GM19351 (cell line): ENCODE data around the gene LBP.
"Not testable (repeated sequence)": the region's sequence is repeated elsewhere in the genome, so short reads cannot be mapped to it uniquely, and the experiment has no call there.

Experiments
- ATAC-seq: cut with Tn5 transposase; IDR thresholded peaks from one replicate; pipeline ENCODE4 v1.9.1; 2021; ENCODE audit warnings: mild to moderate bottlenecking, moderate library complexity; ENCODE audit not compliant: unreplicated experiment

The LBP gene, protein sequence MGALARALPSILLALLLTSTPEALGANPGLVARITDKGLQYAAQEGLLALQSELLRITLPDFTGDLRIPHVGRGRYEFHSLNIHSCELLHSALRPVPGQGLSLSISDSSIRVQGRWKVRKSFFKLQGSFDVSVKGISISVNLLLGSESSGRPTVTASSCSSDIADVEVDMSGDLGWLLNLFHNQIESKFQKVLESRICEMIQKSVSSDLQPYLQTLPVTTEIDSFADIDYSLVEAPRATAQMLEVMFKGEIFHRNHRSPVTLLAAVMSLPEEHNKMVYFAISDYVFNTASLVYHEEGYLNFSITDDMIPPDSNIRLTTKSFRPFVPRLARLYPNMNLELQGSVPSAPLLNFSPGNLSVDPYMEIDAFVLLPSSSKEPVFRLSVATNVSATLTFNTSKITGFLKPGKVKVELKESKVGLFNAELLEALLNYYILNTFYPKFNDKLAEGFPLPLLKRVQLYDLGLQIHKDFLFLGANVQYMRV

DNA sequence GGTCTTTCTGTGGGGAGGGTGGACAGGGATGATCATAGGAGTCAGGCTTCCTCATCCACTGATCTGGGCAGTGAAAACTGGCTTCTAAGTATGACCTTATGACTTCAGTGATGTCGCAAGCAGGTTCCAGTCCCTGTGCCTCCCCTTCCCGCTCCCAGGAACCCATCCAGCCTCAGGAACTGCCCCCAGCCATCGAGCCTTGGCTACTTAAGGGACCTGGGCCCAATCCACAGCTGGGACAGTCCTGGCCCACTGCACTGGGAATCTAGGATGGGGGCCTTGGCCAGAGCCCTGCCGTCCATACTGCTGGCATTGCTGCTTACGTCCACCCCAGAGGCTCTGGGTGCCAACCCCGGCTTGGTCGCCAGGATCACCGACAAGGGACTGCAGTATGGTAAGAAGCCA lies at the start of gene LBP:
Gene LBP, plus strand, starts transcription at position 236 of the 405 bp plus-strand sequence. Its CDS starts 35 bp downstream, at position 271.
- ATAC-seq, result no peak

DNA sequence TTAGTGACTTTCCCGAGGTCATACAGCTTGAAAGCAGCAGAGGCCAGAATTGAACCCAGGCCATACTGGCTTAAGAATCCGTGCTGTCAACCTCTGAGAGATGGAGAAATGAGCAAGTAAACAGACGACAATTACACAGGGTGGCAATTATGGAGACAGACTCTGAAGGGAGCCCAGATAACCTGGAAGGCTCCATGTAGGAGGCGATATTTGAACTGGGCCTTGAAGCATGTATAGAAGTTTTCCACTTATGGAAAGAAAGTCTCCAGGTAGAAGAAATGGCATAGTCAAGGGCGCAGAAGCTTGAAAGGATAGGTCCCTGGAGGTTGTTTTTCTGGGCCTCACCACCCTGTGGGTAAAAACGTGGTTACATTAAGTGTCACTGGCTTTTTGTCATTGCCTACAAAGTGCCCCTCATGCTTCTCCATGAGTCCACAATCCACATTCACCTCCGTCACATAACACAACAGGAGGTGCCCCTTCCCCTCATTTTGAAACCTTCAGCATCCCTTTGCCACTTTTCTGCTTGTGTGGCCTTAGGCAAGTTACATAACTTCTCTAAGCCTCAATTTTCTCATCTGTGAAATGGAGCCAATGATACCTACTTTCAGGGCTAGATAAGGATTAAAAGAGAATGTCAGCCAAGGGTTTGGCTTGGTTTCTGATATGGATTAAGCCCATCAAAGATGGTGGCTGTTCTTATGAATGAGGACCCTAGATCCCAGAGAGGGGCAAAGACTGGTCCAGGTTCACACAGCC lies 48.2 kb upstream of the LBP start:
- no peak for ATAC-seq

DNA sequence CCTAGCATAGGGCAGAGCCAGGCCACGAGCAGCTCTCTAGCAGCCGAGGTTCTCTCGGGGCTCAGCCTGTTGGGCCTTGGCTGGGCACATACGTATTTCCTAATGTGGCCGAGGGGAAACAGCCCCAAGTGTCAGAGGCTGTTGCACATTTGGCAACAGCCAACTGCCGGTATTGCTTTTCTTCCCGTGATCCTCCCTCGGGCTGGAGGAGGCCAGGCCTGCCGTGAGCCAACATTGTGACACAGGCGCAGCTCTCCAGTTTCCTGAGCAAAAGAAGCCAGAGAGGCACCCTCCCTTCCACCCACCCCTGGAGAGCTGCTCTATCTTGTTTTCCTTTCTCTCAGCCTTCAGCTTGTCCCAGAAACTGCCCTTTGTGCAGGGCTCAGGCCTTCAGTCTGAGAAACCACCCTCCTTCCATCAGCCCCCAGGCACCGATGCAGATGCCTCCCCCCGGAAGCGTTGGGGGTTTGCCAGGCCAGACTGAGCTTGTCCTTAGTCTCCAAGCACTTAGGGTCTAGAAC lies 47.5 kb upstream of the LBP start:
- no peak for ATAC-seq

DNA sequence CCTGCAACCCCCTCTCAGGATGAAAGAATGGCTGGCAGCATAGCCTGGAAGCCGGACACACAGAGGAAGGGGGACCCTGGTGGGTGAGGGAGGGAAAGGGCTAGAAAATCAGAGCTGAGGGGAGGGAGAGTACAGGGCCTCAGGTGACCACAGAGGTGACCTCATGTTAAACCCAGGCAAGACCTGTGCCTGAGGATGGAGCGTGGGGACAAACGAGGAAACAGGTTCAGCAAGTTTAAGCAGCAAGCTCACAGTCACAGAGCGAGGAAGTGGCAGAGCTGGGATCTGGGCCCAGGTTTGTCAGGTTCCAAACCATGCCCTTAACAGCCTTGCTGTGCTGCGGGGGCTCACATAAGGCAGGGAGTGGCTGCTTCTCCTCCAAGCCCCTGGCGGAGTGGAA lies 46.3 kb upstream of the LBP start:
- no peak for ATAC-seq

GRCh38 chr20:38300438-38300837 lies 45.8 kb upstream of the LBP start:
- no peak for ATAC-seq

DNA sequence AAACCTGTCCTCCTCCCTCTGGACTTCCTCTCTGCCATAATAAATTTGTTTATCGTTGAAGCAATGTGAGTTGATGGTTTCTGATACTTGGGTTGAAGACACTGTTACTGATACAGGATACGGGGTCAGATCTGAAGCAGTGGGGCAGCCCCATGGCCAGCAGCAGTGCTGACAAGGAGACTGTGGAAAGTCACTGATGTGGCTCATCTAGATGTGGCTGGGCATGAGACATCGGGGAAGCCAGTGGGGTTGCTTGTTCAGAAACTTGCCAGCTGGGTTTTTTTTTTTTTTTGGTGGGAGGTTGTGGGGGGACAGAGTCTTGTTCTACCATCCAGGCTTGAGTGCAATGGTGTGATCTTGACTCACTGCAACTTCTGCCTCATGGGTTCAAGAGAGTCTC lies 45.0 kb upstream of the LBP start:
- ATAC-seq, result no peak

DNA sequence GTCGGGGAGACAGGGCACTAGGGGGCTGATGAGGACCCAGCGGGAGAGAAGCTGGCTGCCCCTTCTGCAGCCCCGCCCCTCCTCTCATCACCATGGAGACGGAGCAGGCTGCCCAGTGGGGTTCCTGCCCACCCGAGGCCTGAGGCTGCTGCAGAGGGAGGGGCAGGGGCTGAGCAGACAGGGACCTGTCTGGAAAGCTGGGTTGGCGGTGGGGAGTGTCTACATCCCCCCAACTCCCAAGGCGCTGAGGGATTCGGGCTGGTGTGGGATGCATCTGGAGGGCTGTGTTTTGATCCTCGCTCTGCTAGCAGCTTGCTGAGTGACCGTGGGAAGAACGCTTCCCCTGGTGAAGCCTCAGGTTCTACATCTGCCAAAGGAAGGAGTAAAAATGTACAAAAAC lies 43.5 kb upstream of the LBP start:
- no peak for ATAC-seq

- ATAC-seq, result no peak
Measured at GRCh38 chr20:38303908-38304379, 42.3 kb upstream of the LBP start, which contains the start of gene BPI. TSS of gene BPI (plus strand) at chr20:38304156. CDS start at chr20:38304224, 68 bp downstream.

GRCh38 chr20:38304845-38305447 lies 41.3 kb upstream of the LBP start:
- no peak for ATAC-seq

- ATAC-seq, result no peak
Measured at GRCh38 chr20:38305541-38305940, 40.7 kb upstream of the LBP start.

DNA sequence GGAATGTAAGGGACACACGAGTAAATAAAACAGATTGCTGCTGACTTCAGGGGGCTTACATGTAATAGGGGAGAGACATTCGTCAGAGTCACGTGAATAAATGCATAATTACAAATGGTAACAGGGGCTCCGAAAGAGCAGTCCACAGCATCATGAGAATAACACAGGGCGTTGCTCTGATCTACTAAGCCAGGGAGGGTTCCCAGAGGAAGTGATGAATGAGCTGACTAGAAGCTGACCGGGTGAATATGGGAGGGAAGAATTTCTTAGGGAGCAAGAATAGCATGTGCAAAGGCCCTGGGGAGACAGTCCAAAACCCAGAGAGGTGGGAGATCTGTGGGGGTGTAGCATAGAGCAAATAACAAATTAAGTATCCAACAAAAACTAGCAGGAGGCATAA lies 39.9 kb upstream of the LBP start:
- no peak for ATAC-seq

DNA sequence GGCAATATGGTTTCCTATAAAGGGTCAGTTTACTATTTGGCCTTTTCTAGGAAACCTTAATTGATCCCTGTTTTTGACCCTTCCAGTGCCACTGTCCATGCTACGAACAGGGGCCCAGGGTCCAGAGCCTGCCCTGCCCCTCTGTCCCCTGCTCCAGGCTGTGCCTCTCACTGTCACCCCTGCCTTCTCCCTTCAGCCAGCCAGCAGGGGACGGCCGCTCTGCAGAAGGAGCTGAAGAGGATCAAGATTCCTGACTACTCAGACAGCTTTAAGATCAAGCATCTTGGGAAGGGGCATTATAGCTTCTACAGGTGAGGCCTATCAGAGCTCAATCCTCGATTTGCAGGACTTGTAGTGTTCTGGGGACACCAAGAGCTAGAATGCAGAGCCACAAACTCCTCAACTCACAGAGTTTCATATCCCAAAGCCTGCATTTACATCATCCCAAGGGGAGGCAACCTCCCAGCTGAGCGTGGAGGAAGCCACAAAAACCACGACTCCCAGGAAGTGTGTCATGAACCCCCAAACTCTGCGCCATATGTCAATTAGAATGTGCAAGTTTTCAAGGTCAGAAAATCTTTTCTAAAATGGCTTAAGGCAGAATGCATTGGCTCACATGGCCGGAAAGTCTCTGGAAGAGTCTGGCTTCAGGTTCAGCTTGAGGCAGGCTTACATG lies 38.8 kb upstream of the LBP start:
- no peak for ATAC-seq

GRCh38 chr20:38308047-38308438 lies 38.2 kb upstream of the LBP start:
- ATAC-seq, result no peak

- ATAC-seq, result no peak
Measured at GRCh38 chr20:38308447-38308846, 37.8 kb upstream of the LBP start.

- no peak for ATAC-seq
Measured at GRCh38 chr20:38311091-38311490, 35.2 kb upstream of the LBP start.

GRCh38 chr20:38311491-38311890 lies 34.8 kb upstream of the LBP start:
- ATAC-seq, result no peak

DNA sequence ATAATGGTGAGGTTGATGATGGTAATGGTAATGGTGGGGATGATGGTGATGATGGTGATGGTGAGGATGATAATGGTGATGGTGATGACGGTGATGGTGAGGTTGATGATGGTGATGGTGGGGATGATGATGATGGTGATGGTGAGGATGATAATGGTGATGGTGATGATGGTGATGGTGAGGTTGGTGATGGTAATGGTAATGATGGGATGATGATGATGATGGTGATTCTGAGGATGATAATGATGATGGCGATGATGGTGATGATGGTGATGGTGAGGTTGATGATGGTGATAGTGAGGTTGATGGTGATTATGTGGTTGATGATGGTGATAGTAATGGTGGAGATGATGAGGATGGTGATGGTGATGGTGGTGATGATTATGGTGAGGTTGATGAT lies 32.6 kb upstream of the LBP start:
- no peak for ATAC-seq

GRCh38 chr20:38314350-38314749 lies 31.9 kb upstream of the LBP start:
- not testable (repeated sequence) for ATAC-seq

GRCh38 chr20:38315290-38315966 lies 30.9 kb upstream of the LBP start:
- ATAC-seq, result no peak

- no peak for ATAC-seq
Measured at GRCh38 chr20:38316341-38316740, 29.9 kb upstream of the LBP start.
